ENCODE results near the gene MBOAT1. TPM values are rescaled to one million over a fixed set of nuclear protein-coding genes. Genes with fewer than 3 reads are reported as not detected.

Gene MBOAT1
- polyA plus RNA-seq, 1 donor (not counting 4 experiments of a cell fraction or from before 2014, with no cell fraction given): 4.9 TPM

- no peak overlapping the region for H3K4me2 ChIP-seq (ENCODE audit: control insufficient read depth, extremely low read depth, insufficient read depth, low read depth, low read length)
- peaks cover 2% of the 10 kb centered on the region for H3K9me1 ChIP-seq (ENCODE audit: control insufficient read depth, extremely low read depth, insufficient read depth, low read length)
- TF ChIP-seq CTCF (optimal IDR thresholded peaks at IDR 0.05 in 1 of 3, IDR thresholded peaks at IDR 0.05 in 1 of 3, conservative IDR thresholded peaks at IDR 0.05 in 1 of 3; ENCODE audit: extremely low read depth in 1 of 3, insufficient read depth in 2 of 3, low read length in 3 of 3) (no peak), EZH2 (IDR thresholded peaks at IDR 0.05; ENCODE audit: low read length) (no peak)
- H3K4me3 ChIP-seq (ENCODE audit: control insufficient read depth in 2 of 3, extremely low read depth in 1 of 3, insufficient read depth in 2 of 3, low read depth in 1 of 3, low read length in 3 of 3): no peak overlapping the region
- no peaks in the 10 kb centered on the region for H3K27me3 ChIP-seq (ENCODE audit: control insufficient read depth, extremely low read depth, insufficient read depth, low read length)
- H3K9me3 ChIP-seq (ENCODE audit: control insufficient read depth, low read depth, low read length): no peaks in the 10 kb centered on the region
- no peak for DNase-seq (ENCODE audit: low read depth, low spot score)
- H3K27ac ChIP-seq (ENCODE audit: control insufficient read depth, insufficient read depth, low read length): no peak overlapping the region
- FAIRE-seq: no peak
- no peak overlapping the region for H2AFZ ChIP-seq (ENCODE audit: control insufficient read depth, low read length)
- no peaks in the 10 kb centered on the region for H4K20me1 ChIP-seq (ENCODE audit: control insufficient read depth, extremely low read depth, insufficient read depth, low read length)
- no peaks in the 10 kb centered on the region for H3K36me3 ChIP-seq (ENCODE audit: control insufficient read depth in 2 of 2, extremely low read depth in 1 of 2, insufficient read depth in 2 of 2, low read length in 2 of 2)
- H3K4me1 ChIP-seq (ENCODE audit: control insufficient read depth, extremely low read depth, insufficient read depth, low read length): peaks cover 10% of the 10 kb centered on the region
- H3K9ac ChIP-seq (ENCODE audit: control insufficient read depth, extremely low read depth, insufficient read depth, low read length): no peak overlapping the region
- dilution Hi-C loops (cut with MboI; ENCODE audit: extremely low pct_ligation_motif_present, low sequenced_read_pairs): no loop called here
- peaks cover 13% of the 10 kb centered on the region for H3K79me2 ChIP-seq (ENCODE audit: control insufficient read depth, insufficient read depth, low read length)
Measured at GRCh38 chr6:20197251-20197650, 15.0 kb downstream of the MBOAT1 start.

GRCh38 chr6:20192625-20193024 lies 19.6 kb downstream of the MBOAT1 start:
- no peaks in the 10 kb centered on the region for H3K79me2 ChIP-seq (ENCODE audit: control insufficient read depth, insufficient read depth, low read length)

More at GRCh38 chr6:20192625-20193024, 19.6 kb downstream of the MBOAT1 start:
- no peak for TF ChIP-seq CTCF (optimal IDR thresholded peaks at IDR 0.05 in 1 of 3, IDR thresholded peaks at IDR 0.05 in 1 of 3, conservative IDR thresholded peaks at IDR 0.05 in 1 of 3; ENCODE audit: extremely low read depth in 1 of 3, insufficient read depth in 2 of 3, low read length in 3 of 3)
- no peak for TF ChIP-seq EZH2 (IDR thresholded peaks at IDR 0.05; ENCODE audit: low read length)
- Histone ChIP-seq H2AFZ (ENCODE audit: control insufficient read depth, low read length) (no peak overlapping the region), H3K27ac (ENCODE audit: control insufficient read depth, insufficient read depth, low read length) (no peak overlapping the region), H3K4me2 (ENCODE audit: control insufficient read depth, extremely low read depth, insufficient read depth, low read depth, low read length) (no peak overlapping the region), H3K9me3 (ENCODE audit: control insufficient read depth, low read depth, low read length) (no peaks in the 10 kb centered on the region), H3K4me1 (ENCODE audit: control insufficient read depth, extremely low read depth, insufficient read depth, low read length) (no peaks in the 10 kb centered on the region), H4K20me1 (ENCODE audit: control insufficient read depth, extremely low read depth, insufficient read depth, low read length) (no peaks in the 10 kb centered on the region), H3K4me3 (ENCODE audit: control insufficient read depth in 2 of 3, extremely low read depth in 1 of 3, insufficient read depth in 2 of 3, low read depth in 1 of 3, low read length in 3 of 3) (no peak overlapping the region), H3K9me1 (ENCODE audit: control insufficient read depth, extremely low read depth, insufficient read depth, low read length) (peaks cover 2% of the 10 kb centered on the region), H3K36me3 (ENCODE audit: control insufficient read depth in 2 of 2, extremely low read depth in 1 of 2, insufficient read depth in 2 of 2, low read length in 2 of 2) (no peaks in the 10 kb centered on the region), H3K9ac (ENCODE audit: control insufficient read depth, extremely low read depth, insufficient read depth, low read length) (no peak overlapping the region), H3K27me3 (ENCODE audit: control insufficient read depth, extremely low read depth, insufficient read depth, low read length) (no peaks in the 10 kb centered on the region)
- DNase-seq (ENCODE audit: low read depth, low spot score) (no peak), FAIRE-seq (no peak)
- dilution Hi-C loops (cut with MboI; ENCODE audit: extremely low pct_ligation_motif_present, low sequenced_read_pairs): no loop called here
